ENCODE data around the gene CCDC169.

CCDC169 gene

DNA sequence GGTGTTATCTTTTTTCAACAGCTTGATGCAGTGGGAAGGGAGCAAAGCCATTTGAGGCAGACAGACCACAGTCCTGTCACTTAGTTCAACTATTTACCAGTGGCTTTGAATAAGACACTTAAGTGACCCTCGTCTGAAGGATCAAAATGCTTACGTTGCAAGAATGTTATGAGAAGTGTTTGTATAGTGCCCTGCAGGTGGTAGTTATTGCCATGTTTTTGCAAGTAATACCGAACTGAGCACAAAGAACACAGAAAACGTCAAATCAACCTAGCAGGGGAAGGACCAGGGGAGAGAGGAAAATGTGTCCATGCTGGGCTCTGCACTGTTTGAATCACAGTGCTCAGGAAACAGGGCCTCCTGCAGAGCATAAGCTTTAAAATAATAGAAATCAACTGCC is 86.0 kb downstream of the CCDC169 start:
- no peaks in the 10 kb centered on the region for H4K20me1 ChIP-seq (ENCODE audit: insufficient read depth, low read length, poor library complexity, severe bottlenecking)
- no peaks in the 10 kb centered on the region for H3K9me3 ChIP-seq (ENCODE audit: insufficient read depth, low read depth, low read length)
- no peaks in the 10 kb centered on the region for H3F3A ChIP-seq (ENCODE audit: low read depth)
- no peaks in the 10 kb centered on the region for H3K36me3 ChIP-seq (ENCODE audit: insufficient read depth, low read length)
- no peaks in the 10 kb centered on the region for H3K27me3 ChIP-seq (ENCODE audit: insufficient read depth, low read length, poor library complexity, severe bottlenecking)
- no peak overlapping the region for H3K4me2 ChIP-seq (ENCODE audit: low read depth, low read length, poor library complexity, severe bottlenecking)
- no peak overlapping the region for H2AFZ ChIP-seq (ENCODE audit: low read length)
- no peaks in the 10 kb centered on the region for H3K9me2 ChIP-seq (replicated peaks; ENCODE audit: low read depth, low read length)
- H3K79me2 ChIP-seq (ENCODE audit: insufficient read depth, low read length): no peaks in the 10 kb centered on the region
- no peaks in the 10 kb centered on the region for H3K4me1 ChIP-seq (ENCODE audit: insufficient read depth, low read length, poor library complexity, severe bottlenecking)
- no peak overlapping the region for H3K9ac ChIP-seq (ENCODE audit: low read depth, low read length, poor library complexity, severe bottlenecking)
- TF ChIP-seq EZH2phosphoT487 (IDR thresholded peaks at IDR 0.05; ENCODE audit: borderline replicate concordance) (no peak), CTCF (conservative IDR thresholded peaks at IDR 0.05; ENCODE audit: low read length) (no peak)
- H3K4me3 ChIP-seq (ENCODE audit: low read length, poor library complexity, severe bottlenecking): no peak overlapping the region

DNA sequence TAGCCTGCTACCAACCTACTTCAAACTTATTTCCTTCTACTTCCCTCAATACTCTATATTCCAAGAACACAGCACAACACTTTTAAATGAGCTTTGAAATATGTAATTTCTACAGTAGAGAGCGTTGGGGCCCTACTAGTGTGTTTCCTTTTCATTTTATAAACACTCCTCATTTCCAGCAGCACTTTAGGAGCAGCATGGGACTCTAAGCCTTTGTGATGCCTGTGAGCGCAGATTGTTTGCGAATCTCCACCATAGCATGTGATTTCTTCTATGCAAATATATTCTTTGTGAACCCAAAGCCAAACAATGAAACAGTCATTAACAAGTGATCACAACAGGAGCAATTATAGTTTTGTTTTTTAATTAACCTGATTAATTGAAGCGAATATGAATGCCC is 86.9 kb downstream of the CCDC169 start:
- Histone ChIP-seq H4K20me1 (ENCODE audit: insufficient read depth, low read length, poor library complexity, severe bottlenecking) (no peaks in the 10 kb centered on the region), H3K79me2 (ENCODE audit: insufficient read depth, low read length) (no peaks in the 10 kb centered on the region), H3K4me2 (ENCODE audit: low read depth, low read length, poor library complexity, severe bottlenecking) (no peak overlapping the region), H3K9ac (ENCODE audit: low read depth, low read length, poor library complexity, severe bottlenecking) (no peak overlapping the region), H3K36me3 (ENCODE audit: insufficient read depth, low read length) (no peaks in the 10 kb centered on the region), H3F3A (ENCODE audit: low read depth) (no peaks in the 10 kb centered on the region), H3K9me3 (ENCODE audit: insufficient read depth, low read depth, low read length) (no peaks in the 10 kb centered on the region), H3K9me2 (replicated peaks; ENCODE audit: low read depth, low read length) (no peaks in the 10 kb centered on the region), H2AFZ (ENCODE audit: low read length) (no peak overlapping the region), H3K4me3 (ENCODE audit: low read length, poor library complexity, severe bottlenecking) (no peak overlapping the region), H3K4me1 (ENCODE audit: insufficient read depth, low read length, poor library complexity, severe bottlenecking) (no peaks in the 10 kb centered on the region), H3K27me3 (ENCODE audit: insufficient read depth, low read length, poor library complexity, severe bottlenecking) (no peaks in the 10 kb centered on the region)
- TF ChIP-seq CTCF (conservative IDR thresholded peaks at IDR 0.05; ENCODE audit: low read length) (no peak), EZH2phosphoT487 (IDR thresholded peaks at IDR 0.05; ENCODE audit: borderline replicate concordance) (no peak)

DNA sequence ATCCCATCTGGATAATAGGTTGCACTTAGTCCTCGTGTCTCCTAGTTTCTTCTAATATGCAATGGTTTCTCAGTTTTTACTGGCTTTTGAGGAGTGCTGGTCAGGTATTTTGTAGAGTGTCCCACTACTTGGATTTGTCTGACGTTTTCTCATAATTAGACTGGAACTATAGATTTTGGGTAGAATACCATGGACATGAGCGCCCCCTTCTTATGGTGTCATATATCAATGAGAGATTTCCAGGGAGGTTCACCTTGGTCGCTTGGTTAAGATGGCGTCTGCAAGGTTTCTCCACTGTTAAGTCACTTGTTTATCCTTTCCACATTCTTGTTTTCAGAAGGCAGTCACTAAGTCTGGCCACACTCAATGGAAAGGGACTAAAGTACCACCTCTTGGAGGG is 89.9 kb downstream of the CCDC169 start:
- Histone ChIP-seq H3K4me2 (ENCODE audit: low read depth, low read length, poor library complexity, severe bottlenecking) (no peak overlapping the region), H3K4me3 (ENCODE audit: low read length, poor library complexity, severe bottlenecking) (no peak overlapping the region), H4K20me1 (ENCODE audit: insufficient read depth, low read length, poor library complexity, severe bottlenecking) (no peaks in the 10 kb centered on the region), H3K27me3 (ENCODE audit: insufficient read depth, low read length, poor library complexity, severe bottlenecking) (no peaks in the 10 kb centered on the region), H3K4me1 (ENCODE audit: insufficient read depth, low read length, poor library complexity, severe bottlenecking) (no peaks in the 10 kb centered on the region), H3F3A (ENCODE audit: low read depth) (no peaks in the 10 kb centered on the region), H3K36me3 (ENCODE audit: insufficient read depth, low read length) (no peaks in the 10 kb centered on the region), H3K9me2 (replicated peaks; ENCODE audit: low read depth, low read length) (no peaks in the 10 kb centered on the region), H2AFZ (ENCODE audit: low read length) (no peak overlapping the region), H3K9me3 (ENCODE audit: insufficient read depth, low read depth, low read length) (no peaks in the 10 kb centered on the region), H3K79me2 (ENCODE audit: insufficient read depth, low read length) (no peaks in the 10 kb centered on the region), H3K9ac (ENCODE audit: low read depth, low read length, poor library complexity, severe bottlenecking) (no peak overlapping the region)
- TF ChIP-seq EZH2phosphoT487 (IDR thresholded peaks at IDR 0.05; ENCODE audit: borderline replicate concordance): no peak
- TF ChIP-seq CTCF (conservative IDR thresholded peaks at IDR 0.05; ENCODE audit: low read length): no peak

All from Loucy (cell line).